Activated CD8-positive, alpha-beta T cell treated with anti-CD3 and anti-CD28 coated beads, Interleukin-2, amount 10 ng/mL, durations not matched to agents 7 days and 5 days (primary cell): ENCODE results near the gene RNF4. TPM values are rescaled to one million over a fixed set of nuclear protein-coding genes. Genes with fewer than 3 reads are reported as not detected.

ENCODE experiments used
- ATAC-seq: fragments of 150-1000 bp; cut with Tn5 transposase; one replicate; pipeline ENCODE4 v1.10.0; 2021; ENCODE audit warnings: moderate library complexity
- CTCF ChIA-PET: fragments of 350-600 bp; sonication (Branson Sonifier 250); formaldehyde crosslinking; loops from one replicate; lab custom pipeline; 2021; ENCODE audit warnings: antibody characterized with exemption; lab: Charles Lee
- POLR2A ChIA-PET: fragments of 350-600 bp; sonication (Branson Sonifier 250); formaldehyde crosslinking; loops from one replicate; lab custom pipeline; 2021; ENCODE audit warnings: antibody characterized with exemption; lab: Charles Lee
- DNase-seq: peaks from one replicate; pipeline ENCODE4 v3.0.0-alpha.2; 2020
- H3K27ac Mint-ChIP-seq: one replicate; pipeline ENCODE4 v1.8.0; 2021; ENCODE audit warnings: mild to moderate bottlenecking, mixed read lengths
- H3K27me3 Mint-ChIP-seq: one replicate; pipeline ENCODE4 v1.8.0; 2021; ENCODE audit warnings: low read depth, mixed read lengths
- H3K36me3 Mint-ChIP-seq: one replicate; pipeline ENCODE4 v1.8.0; 2021; ENCODE audit warnings: low read depth, mixed read lengths
- H3K4me1 Mint-ChIP-seq: one replicate; pipeline ENCODE4 v1.8.0; 2021; ENCODE audit warnings: low read depth, mixed read lengths
- H3K4me3 Mint-ChIP-seq: one replicate; pipeline ENCODE4 v1.8.0; 2021; ENCODE audit warnings: mild to moderate bottlenecking, mixed read lengths
- H3K9me3 Mint-ChIP-seq: one replicate; pipeline ENCODE4 v1.8.0; 2022; ENCODE audit warnings: mixed read lengths; ENCODE audit not compliant: insufficient read depth
- total RNA-seq, 2 experiments: library from RNA; stranded (reverse); gene quantifications; one replicate each; pipeline ENCODE4 v1.2.3, GENCODE V29; 2021

Gene RNF4
- total RNA-seq, 2 experiments from 2014 or later = 105 to 118 TPM

DNA sequence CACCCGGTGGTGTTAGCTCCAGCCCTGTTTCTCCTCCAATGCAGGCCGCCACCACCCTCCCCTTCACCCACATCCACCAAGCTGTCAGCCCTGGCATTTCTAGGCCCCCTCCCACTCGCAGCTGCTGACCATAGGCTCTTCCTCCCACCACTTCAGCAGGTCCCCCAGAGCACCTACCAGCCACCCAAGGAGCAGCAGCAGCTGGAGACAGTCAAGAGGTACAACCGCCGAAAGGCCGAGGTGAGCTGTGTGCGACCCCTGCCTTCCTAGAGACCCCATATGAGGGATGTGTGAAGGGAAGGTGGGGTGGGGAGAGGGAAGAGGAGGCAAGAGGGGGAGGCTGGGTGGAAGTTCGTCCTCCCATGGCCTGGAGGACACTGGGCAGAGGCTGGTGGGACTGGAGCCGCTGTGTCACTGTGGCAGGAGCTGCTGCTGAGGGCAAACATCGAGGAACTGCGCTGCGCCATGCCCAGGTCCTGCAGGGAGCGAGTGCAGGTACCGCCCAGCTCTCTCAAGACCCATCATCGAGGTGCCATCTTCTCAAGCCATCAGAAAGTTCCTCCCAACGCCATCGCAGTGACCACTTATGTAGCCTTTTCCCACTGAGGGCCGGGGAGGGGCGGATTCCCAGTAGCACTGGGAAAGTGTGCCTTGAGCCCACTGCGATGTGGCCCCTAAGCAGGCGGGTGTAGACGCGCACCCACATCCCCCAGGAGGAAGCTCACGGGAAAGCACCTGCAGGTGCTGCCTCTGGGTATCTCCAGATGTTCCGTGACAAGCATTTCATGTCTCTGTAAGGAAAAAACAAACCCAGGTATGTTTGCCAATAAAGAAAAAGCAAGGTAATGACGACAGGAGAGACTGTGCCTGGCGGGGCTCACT lies 19.2 kb upstream of the RNF4 start:
- POLR2A ChIA-PET = no interaction called here
- Mint-ChIP-seq H3K4me1 (no peaks in the 10 kb centered on the region), H3K4me3 (no peak overlapping the region), H3K27ac (no peak overlapping the region), H3K36me3 (no peaks in the 10 kb centered on the region), H3K9me3 (no peaks in the 10 kb centered on the region), H3K27me3 (no peaks in the 10 kb centered on the region)
- DNase-seq = no peak
- CTCF ChIA-PET = interaction anchor here (1.2 kb wide), 1 partner anchor 8 kb away, joined by 3 read pairs; no protein-coding TSS in a partner anchor
- no peak for ATAC-seq

GRCh38 chr4:2450394-2451035 lies 18.4 kb upstream of the RNF4 start:
- ChIA-PET CTCF (interaction anchor here (1.0 to 1.2 kb wide), 2 partner anchors 9 kb away, joined by 3 to 6 read pairs; no protein-coding TSS in a partner anchor), POLR2A (no interaction called here)
- H3K4me3 Mint-ChIP-seq = no peak overlapping the region
- no peaks in the 10 kb centered on the region for H3K4me1 Mint-ChIP-seq
- DNase-seq (no peak), ATAC-seq (no peak)
- no peaks in the 10 kb centered on the region for H3K9me3 Mint-ChIP-seq
- no peak overlapping the region for H3K27ac Mint-ChIP-seq
- H3K36me3 Mint-ChIP-seq = no peaks in the 10 kb centered on the region
- no peaks in the 10 kb centered on the region for H3K27me3 Mint-ChIP-seq

DNA sequence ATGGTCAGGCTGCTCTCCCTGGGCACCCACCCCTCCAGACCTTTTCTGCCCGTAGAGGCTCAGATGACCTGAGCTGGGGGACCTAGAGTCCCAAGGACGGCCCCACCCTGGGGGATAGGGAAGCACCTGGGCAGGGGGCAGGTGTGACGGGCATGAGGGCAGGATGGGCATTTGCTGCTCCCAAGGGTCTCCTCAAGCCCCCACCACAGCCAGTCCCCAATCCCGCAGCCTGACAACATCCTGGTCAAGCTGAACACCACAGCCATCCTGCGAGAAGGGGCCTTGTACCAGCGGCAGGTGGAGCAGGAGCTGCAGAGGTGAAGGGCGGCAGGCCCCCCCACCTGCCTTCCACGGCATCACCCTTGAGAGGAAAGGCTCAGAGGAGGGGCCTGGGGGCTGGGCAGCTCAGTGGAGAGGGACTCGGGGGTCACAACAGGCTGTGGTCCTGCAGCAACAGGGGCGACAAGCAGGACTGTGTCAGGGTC lies 17.8 kb upstream of the RNF4 start:
- ChIA-PET CTCF (interaction anchor here (1.0 kb wide), 1 partner anchor 9 kb away, joined by 6 read pairs; no protein-coding TSS in a partner anchor), POLR2A (no interaction called here)
- no peaks in the 10 kb centered on the region for H3K27me3 Mint-ChIP-seq
- H3K27ac Mint-ChIP-seq = no peak overlapping the region
- H3K9me3 Mint-ChIP-seq = no peaks in the 10 kb centered on the region
- no peak for ATAC-seq
- H3K4me3 Mint-ChIP-seq = no peak overlapping the region
- no peak for DNase-seq
- H3K36me3 Mint-ChIP-seq = no peaks in the 10 kb centered on the region
- H3K4me1 Mint-ChIP-seq = no peaks in the 10 kb centered on the region

- H3K4me3 Mint-ChIP-seq = no peak overlapping the region
- no peaks in the 10 kb centered on the region for H3K4me1 Mint-ChIP-seq
- ATAC-seq = no peak
- no peak for DNase-seq
- no peaks in the 10 kb centered on the region for H3K27me3 Mint-ChIP-seq
- no peaks in the 10 kb centered on the region for H3K36me3 Mint-ChIP-seq
- no peaks in the 10 kb centered on the region for H3K9me3 Mint-ChIP-seq
- CTCF ChIA-PET = interaction anchor here (0.6 to 1.0 kb wide), 2 partner anchors 10 to 138 kb away, joined by 3 to 6 read pairs; no protein-coding TSS in a partner anchor
- no peak overlapping the region for H3K27ac Mint-ChIP-seq
- POLR2A ChIA-PET = no interaction called here
These were observed 16.8 kb upstream of the RNF4 start for GRCh38 chr4:2451821-2452785.

GRCh38 chr4:2457481-2458295 lies 11.2 kb upstream of the RNF4 start:
- Mint-ChIP-seq H3K36me3 (no peaks in the 10 kb centered on the region), H3K9me3 (no peaks in the 10 kb centered on the region), H3K27me3 (peaks cover 11% of the 10 kb centered on the region), H3K4me3 (no peak overlapping the region), H3K4me1 (peaks cover 2% of the 10 kb centered on the region), H3K27ac (no peak overlapping the region)
- CTCF ChIA-PET = interaction anchor here (2.5 kb wide), 1 partner anchor 16 kb away, joined by 5 read pairs; no protein-coding TSS in a partner anchor
- ATAC-seq = no peak
- DNase-seq = no peak
- POLR2A ChIA-PET = no interaction called here

GRCh38 chr4:2458546-2459491 lies 10.1 kb upstream of the RNF4 start:
- POLR2A ChIA-PET = interaction anchor here (0.8 kb wide), 1 partner anchor 10 kb away, joined by 4 read pairs; the partner anchor contains the start of gene RNF4
- no peaks in the 10 kb centered on the region for H3K9me3 Mint-ChIP-seq
- H3K4me1 Mint-ChIP-seq = peaks cover 8% of the 10 kb centered on the region
- H3K27me3 Mint-ChIP-seq = peaks cover 15% of the 10 kb centered on the region
- CTCF ChIA-PET = interaction anchor here (1.0 kb wide), 1 partner anchor 10 kb away, joined by 3 read pairs; the partner anchor contains the start of gene RNF4
- DNase-seq (no peak), ATAC-seq (no peak)
- H3K27ac Mint-ChIP-seq = no peak overlapping the region
- no peak overlapping the region for H3K4me3 Mint-ChIP-seq
- H3K36me3 Mint-ChIP-seq = no peaks in the 10 kb centered on the region

GRCh38 chr4:2459589-2460349 lies 9.1 kb upstream of the RNF4 start:
- H3K4me3 Mint-ChIP-seq = no peak overlapping the region
- no peaks in the 10 kb centered on the region for H3K9me3 Mint-ChIP-seq
- ATAC-seq = no peak

GRCh38 chr4:2461246-2461960 lies 7.5 kb upstream of the RNF4 start:
- CTCF ChIA-PET = interaction anchor here (1.1 to 2.3 kb wide), 3 partner anchors 40 to 453 kb away, joined by 3 to 10 read pairs (median 4); partner anchors contain the start of gene NELFA
- Mint-ChIP-seq H3K4me1 (peaks cover 8% of the 10 kb centered on the region), H3K4me3 (no peak overlapping the region), H3K27ac (no peak overlapping the region), H3K9me3 (no peaks in the 10 kb centered on the region), H3K36me3 (no peaks in the 10 kb centered on the region), H3K27me3 (peaks cover 17% of the 10 kb centered on the region)
- POLR2A ChIA-PET = no interaction called here
- DNase-seq = no peak
- ATAC-seq = no peak

More at GRCh38 chr4:2459589-2460349, 9.1 kb upstream of the RNF4 start:
- ChIA-PET POLR2A (interaction anchor here (0.8 kb wide), 1 partner anchor 9 kb away, joined by 4 read pairs; the partner anchor contains the start of gene RNF4), CTCF (interaction anchor here (1.0 kb wide), 1 partner anchor 9 kb away, joined by 3 read pairs; the partner anchor contains the start of gene RNF4)
- Mint-ChIP-seq H3K27me3 (peaks cover 17% of the 10 kb centered on the region), H3K27ac (no peak overlapping the region), H3K36me3 (no peaks in the 10 kb centered on the region), H3K4me1 (peaks cover 8% of the 10 kb centered on the region)
- no peak for DNase-seq
